ENCODE data around the gene FAM200C.

- peak; percentile 73 to 77 for TF ChIP-seq POLR2A (IDR thresholded peaks at IDR 0.05)
- TF ChIP-seq CTCF (IDR thresholded peaks at IDR 0.05 in 4 of 5, conservative IDR thresholded peaks at IDR 0.05 in 1 of 5) = no peak
These were observed at the start of gene FAM200C for GRCh38 chr5:160399402-160400353.

Measured in gastrocnemius medialis (tissue), 4 donors.